ENCODE data around the gene STAB2.

DNA sequence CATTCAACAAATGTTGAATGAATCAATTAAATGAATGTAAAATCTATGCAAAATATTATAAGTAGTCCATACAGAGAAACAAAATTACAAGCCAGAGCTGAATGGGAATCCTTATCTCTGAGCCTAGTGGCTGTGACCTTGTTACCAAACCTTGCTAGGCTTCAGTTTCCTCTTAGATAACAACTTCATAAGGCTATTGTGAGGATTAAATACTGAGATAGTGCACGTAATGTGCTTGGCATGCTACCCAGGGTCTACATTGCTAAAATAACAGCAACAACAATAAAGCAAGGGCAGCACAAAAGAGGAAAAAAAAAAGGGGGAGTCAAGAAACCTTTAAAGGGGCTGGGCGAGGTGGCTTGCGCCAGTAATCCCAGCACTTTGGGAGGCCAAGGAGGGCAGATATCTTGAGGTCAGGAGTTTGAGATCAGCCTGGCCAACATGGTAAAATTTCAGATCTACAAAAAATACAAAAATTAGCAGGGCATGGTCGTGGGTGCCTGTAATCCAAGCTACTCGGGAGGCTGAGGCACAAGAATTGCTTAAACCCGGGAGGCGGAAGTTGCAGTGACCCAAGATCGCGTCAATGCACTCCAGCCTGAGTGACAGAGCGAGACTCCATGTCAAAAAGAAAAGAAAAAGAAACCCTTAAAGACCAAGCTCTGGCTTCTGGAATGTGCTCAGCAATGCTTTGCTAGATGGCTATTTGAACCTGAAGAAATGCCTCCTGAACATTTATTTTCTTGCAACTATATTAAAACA lies 14.1 kb downstream of the STAB2 start:
- TF ChIP-seq, protein P1, sequence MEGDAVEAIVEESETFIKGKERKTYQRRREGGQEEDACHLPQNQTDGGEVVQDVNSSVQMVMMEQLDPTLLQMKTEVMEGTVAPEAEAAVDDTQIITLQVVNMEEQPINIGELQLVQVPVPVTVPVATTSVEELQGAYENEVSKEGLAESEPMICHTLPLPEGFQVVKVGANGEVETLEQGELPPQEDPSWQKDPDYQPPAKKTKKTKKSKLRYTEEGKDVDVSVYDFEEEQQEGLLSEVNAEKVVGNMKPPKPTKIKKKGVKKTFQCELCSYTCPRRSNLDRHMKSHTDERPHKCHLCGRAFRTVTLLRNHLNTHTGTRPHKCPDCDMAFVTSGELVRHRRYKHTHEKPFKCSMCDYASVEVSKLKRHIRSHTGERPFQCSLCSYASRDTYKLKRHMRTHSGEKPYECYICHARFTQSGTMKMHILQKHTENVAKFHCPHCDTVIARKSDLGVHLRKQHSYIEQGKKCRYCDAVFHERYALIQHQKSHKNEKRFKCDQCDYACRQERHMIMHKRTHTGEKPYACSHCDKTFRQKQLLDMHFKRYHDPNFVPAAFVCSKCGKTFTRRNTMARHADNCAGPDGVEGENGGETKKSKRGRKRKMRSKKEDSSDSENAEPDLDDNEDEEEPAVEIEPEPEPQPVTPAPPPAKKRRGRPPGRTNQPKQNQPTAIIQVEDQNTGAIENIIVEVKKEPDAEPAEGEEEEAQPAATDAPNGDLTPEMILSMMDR (IDR thresholded peaks at IDR 0.05) = no peak
- TF ChIP-seq POLR2A (IDR thresholded peaks at IDR 0.05) = no peak
